Measurements from ENCODE around the gene CCL16.

CCL16 gene

GRCh38 chr17:35936063-35936462 is 45.2 kb downstream of the CCL16 start:
- no peak for DNase-seq (ENCODE audit: low spot score)

- DNase-seq (ENCODE audit: low spot score): no peak
Observed at GRCh38 chr17:35934760-35935159, 46.5 kb downstream of the CCL16 start.

GRCh38 chr17:35932586-35932985 is 48.7 kb downstream of the CCL16 start:
- no peak for DNase-seq (ENCODE audit: low spot score)

- no peak for DNase-seq (ENCODE audit: low spot score)
Observed at GRCh38 chr17:35931794-35932425, 49.4 kb downstream of the CCL16 start.

- peak; percentile 50 for DNase-seq (ENCODE audit: low spot score)
Observed at GRCh38 chr17:35930211-35931065, 50.9 kb downstream of the CCL16 start, which contains the start of gene RDM1. Gene RDM1, minus strand, starts transcription at chr17:35930773. Its CDS starts 46 bp downstream, at chr17:35930727.

GRCh38 chr17:35927714-35928113 is 53.6 kb downstream of the CCL16 start:
- no peak for DNase-seq (ENCODE audit: low spot score)
